ENCODE data around the gene MGRN1. TPM values are rescaled to one million over a fixed set of nuclear protein-coding genes. Genes with fewer than 3 reads are reported as not detected.

The MGRN1 gene
- total and polyA plus RNA-seq, 11 donors: 17.9 to 75.0 (median 38.0) TPM

GRCh38 chr16:4680673-4681470 lies 56.2 kb downstream of the MGRN1 start:
- 71 to 89% (median 77%) methylated on average over 22 to 26 of the region's 26 CpGs for WGBS, 4 donors
- TF ChIP-seq POLR2A (IDR thresholded peaks at IDR 0.05) (no peak), CTCF (IDR thresholded peaks at IDR 0.05) (no peak)
- Histone ChIP-seq H3K4me3 (peak overlapping the region in 10 of 12 donors; percentile 27 to 50 (median 38)), H3K27me3 (no peaks in the 10 kb centered on the region), H3K27ac (peak overlapping the region; percentile 33 to 90 (median 73)), H3K9me3 (no peaks in the 10 kb centered on the region), H3K4me1 (peaks cover 0 to 45% (median 23%) of the 10 kb centered on the region in 12 donors), H3K36me3 (peaks cover 5 to 79% (median 48%) of the 10 kb centered on the region in 9 donors)
- ATAC-seq (peak; percentile 45 to 70 (median 64)), DNase-seq (peak; percentile 65 to 86 (median 81))
- intact Hi-C loops (cut with DNase I): loop anchor here in 1 of 10 donors (10.0 kb wide), 1 partner anchor 274 kb away; the partner anchor contains the start of gene SEC14L5

GRCh38 chr16:4681471-4682083 lies 57.0 kb downstream of the MGRN1 start:
- intact Hi-C loops (cut with DNase I): loop anchor here in 1 of 10 donors (10.0 kb wide), 1 partner anchor 273 kb away; the partner anchor contains the start of gene SEC14L5
- no peak for ATAC-seq
- peaks cover 0 to 40% (median 18%) of the 10 kb centered on the region in 12 donors for H3K4me1 ChIP-seq
- H3K36me3 ChIP-seq: peaks cover 5 to 79% (median 50%) of the 10 kb centered on the region in 9 donors
- peak overlapping the region in 7 of 12 donors; percentile 8 to 90 (median 74) for H3K27ac ChIP-seq
- H3K9me3 ChIP-seq: no peaks in the 10 kb centered on the region
- H3K4me3 ChIP-seq: no peak overlapping the region
- WGBS, 4 donors: 83 to 92% (median 88%) methylated on average over 39 of the region's 39 CpGs
- peak in 1 of 5 donors; percentile 60 for DNase-seq
- no peaks in the 10 kb centered on the region for H3K27me3 ChIP-seq
- TF ChIP-seq CTCF (IDR thresholded peaks at IDR 0.05) (no peak), POLR2A (IDR thresholded peaks at IDR 0.05) (no peak)

GRCh38 chr16:4682084-4682591 lies 57.5 kb downstream of the MGRN1 start:
- ATAC-seq: no peak
- Histone ChIP-seq H3K4me3 (no peak overlapping the region), H3K27me3 (no peaks in the 10 kb centered on the region), H3K27ac (no peak overlapping the region), H3K36me3 (peaks cover 5 to 84% (median 55%) of the 10 kb centered on the region in 9 donors), H3K4me1 (peaks cover 0 to 35% (median 15%) of the 10 kb centered on the region in 12 donors), H3K9me3 (no peaks in the 10 kb centered on the region)
- peak in 1 of 5 donors; percentile 52 for DNase-seq
- intact Hi-C loops (cut with DNase I): loop anchor here in 1 of 10 donors (10.0 kb wide), 1 partner anchor 273 kb away; the partner anchor contains the start of gene SEC14L5
- TF ChIP-seq CTCF (IDR thresholded peaks at IDR 0.05) (no peak), POLR2A (IDR thresholded peaks at IDR 0.05) (no peak)
- WGBS, 4 donors: 75 to 91% (median 83%) methylated on average over 17 to 26 of the region's 26 CpGs
